ENCODE results near the gene ASB2.

Gene ASB2

DNA sequence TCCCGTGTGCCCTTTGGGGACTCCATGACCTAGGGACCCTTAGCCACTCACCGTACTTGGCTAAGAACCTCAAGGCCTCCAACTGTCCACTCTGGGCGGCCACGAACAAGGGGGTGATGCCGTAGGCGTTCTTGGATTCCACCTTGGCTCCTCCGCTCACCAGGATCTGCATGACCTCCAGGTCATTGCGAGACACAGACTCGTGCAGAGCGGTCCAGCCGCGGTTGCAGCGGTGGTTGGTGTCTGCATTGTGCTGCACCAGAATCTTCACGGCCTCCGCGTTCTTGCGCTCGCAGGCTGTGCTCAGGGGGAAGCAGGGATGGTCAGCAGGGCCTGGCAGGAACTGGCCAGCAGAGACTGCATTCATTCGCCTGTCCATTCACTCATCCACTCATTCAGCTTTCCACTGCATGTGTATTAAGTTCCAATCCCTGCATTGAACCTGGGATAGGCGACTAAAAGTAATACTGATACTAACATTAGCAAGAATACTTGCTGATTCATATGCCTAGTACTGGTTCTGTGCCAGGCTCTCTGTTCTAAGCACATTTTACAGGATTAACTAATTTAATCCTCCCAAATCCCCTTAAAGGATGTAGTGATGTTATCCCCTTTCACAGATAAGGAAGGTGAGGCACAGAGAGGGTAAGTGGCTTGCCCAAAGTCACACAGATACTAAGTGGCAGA is 25.3 kb downstream of the ASB2 start:
- no peak for DNase-seq (ENCODE audit: low spot score)

DNA sequence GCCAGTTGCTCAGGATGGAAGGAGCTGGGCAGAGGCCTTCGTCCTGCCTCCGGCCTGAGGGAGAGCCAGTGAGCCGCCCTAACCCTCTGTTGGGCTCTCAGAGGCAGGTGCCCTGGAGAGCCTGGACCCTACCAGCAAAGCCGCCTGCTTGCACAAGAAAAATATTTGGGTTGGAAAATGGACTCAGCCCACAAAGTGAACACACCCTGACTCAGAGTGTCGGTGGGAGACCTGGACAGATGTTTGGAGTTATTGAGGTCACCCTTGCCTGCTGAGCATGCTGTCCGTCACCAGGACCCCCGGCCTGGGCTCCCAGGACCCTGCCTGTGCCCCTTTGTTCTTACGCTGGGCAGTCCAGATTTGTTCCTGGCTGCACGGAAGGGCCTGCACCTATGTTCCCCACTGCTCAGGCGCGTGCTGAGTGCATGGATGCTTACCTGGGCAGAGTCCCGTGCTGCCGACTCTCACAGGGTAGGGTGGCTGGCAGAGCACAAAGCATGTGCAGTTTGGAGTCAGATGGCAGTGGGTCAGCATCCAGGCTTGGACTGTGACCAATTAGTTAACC is 26.8 kb downstream of the ASB2 start:
- DNase-seq (ENCODE audit: low spot score): no peak

DNA sequence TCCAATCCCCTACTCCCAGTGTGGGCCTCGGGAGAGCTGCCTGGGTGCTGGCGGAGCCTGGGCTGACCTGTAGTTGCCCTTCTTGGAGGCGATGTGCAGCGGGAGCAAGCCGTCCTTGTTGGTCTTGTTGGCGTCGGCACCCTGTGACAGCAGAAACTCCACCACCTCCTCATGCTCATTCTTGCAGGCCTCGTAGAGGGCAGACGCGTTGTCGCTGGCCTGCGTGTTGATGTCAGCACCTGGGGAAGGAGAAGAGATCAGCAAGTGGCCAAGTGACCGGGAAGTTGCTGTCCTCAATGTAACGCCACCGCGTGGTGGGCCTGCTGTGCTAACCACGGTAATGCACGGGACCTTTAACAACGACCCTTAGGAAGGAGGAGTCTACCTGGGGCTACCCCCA is 29.1 kb downstream of the ASB2 start:
- DNase-seq (ENCODE audit: low spot score): no peak

DNA sequence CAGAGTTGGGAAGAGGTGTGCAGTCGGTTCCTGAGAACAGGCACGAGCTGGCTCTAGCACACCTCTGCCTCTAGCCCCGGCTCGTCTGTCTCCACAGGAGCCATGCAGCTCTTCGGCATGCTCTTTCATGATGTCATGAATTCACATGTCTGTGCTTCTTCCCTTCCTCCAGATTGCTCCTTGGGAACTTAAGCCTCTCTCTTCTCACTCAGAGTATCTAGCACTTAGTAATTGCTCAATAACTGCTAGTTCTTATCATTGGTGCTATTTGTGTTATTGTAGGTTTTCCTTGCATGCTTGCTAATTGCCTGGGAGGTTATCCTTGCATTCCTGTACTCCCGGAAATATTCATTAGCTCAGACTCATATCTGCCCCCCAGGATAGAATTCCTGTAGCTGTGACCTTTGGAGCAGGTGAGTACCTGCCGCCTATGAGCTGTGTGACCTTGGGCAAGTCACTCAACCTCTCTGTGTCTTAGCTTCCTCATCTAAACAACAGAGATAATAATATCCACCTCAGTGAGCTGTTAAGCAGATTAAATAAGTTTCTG is 29.8 kb downstream of the ASB2 start:
- no peak for DNase-seq (ENCODE audit: low spot score)

DNA sequence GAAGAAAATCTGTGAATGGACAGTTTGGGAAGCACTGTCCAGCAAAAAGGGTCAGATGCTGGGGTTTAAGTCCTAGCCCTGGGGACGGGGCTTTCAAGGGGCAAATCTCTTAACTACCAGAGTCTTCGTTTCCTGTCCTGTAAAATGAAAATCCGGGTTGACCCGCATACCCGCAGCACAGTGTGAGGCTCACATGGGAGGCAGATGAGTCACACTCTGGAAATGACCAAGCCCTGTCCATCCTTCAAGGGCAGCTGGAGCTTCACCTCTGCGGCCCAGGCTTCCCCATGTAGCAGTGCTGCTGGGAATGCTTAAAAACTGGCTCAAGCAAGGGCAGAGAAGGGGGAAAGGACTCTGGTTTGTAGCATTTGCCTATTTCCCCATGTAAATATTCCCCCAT is 30.3 kb downstream of the ASB2 start:
- DNase-seq (ENCODE audit: low spot score): no peak

- no peak for DNase-seq (ENCODE audit: low spot score)
Observed at GRCh38 chr14:93945070-93945399, 31.3 kb downstream of the ASB2 start.

- no peak for DNase-seq (ENCODE audit: low spot score)
Observed at GRCh38 chr14:93944348-93945069, 31.9 kb downstream of the ASB2 start.

GRCh38 chr14:93943930-93944329 is 32.4 kb downstream of the ASB2 start:
- no peak for DNase-seq (ENCODE audit: low spot score)

GRCh38 chr14:93943052-93943451 is 33.3 kb downstream of the ASB2 start:
- DNase-seq (ENCODE audit: low spot score): no peak

- no peak for DNase-seq (ENCODE audit: low spot score)
Observed at GRCh38 chr14:93941293-93941910, 35.0 kb downstream of the ASB2 start.

DNA sequence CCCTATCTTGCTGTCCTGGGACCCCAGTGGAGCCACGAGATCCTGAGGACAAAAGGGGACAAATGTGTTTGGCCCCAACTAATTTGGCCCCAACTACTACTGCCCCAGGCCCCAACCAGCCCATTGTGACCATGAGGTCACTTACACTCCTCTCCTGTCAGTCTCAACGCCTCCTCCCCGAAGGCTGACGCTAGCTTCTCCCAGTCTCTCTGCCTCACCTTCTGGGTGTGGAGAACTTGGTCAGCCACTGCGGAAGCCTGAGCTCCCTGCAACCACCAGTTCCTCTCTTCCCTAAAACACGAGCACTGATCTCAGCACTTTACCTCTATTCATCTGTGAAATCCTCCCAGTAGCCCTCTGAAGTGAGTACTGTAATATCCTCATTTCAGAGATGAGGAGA is 35.9 kb downstream of the ASB2 start:
- no peak for DNase-seq (ENCODE audit: low spot score)

DNA sequence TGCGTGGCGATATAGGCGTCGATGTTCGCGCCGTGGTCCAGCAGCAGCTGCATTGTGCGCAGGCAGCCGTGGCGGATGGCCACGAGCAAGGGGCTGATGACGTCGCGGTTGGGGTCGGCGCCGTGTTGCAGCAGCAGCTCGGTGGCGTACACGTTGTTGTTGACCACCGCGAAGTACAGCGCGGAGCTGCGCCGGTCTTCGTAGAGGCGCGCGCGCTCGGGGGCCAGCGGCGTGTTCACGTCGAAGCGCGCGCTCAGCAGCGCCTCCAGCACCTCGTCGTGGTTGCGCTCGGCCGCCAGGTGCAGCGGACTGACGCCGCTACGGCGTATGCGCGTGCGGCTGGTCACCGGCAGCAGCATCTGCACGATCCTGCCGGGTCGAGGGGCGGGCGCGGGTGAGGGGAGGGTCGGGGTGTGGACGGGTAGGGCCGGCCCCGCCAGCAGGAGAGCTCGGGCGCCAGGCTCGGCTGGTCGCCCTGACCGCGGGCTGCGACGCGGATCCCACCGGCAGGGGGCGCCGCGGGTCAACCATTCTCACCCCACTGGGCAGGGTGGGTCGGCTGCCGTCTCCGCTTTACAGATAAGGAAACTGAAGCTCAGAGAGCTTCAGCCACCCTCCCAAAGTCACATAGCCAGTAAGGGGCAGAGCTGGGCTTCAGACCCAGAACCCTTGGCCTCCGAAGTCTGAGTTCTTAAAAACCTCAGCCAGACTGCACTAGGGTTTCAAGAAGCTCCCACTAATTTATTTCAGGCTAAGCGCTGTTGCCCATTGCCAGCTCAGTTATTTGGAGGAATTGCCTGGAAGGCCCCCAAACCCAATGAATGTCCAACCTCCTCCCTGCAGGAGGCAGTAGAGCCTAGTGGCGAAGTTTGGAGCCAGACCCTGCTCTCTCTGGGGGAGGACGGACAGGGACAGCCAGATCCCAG is 36.8 kb downstream of the ASB2 start:
- DNase-seq (ENCODE audit: low spot score): peak; percentile 91

GRCh38 chr14:93938751-93939303 is 37.5 kb downstream of the ASB2 start:
- DNase-seq (ENCODE audit: low spot score): no peak

- DNase-seq (ENCODE audit: low spot score): no peak
Observed at GRCh38 chr14:93937519-93937918, 38.9 kb downstream of the ASB2 start.

DNA sequence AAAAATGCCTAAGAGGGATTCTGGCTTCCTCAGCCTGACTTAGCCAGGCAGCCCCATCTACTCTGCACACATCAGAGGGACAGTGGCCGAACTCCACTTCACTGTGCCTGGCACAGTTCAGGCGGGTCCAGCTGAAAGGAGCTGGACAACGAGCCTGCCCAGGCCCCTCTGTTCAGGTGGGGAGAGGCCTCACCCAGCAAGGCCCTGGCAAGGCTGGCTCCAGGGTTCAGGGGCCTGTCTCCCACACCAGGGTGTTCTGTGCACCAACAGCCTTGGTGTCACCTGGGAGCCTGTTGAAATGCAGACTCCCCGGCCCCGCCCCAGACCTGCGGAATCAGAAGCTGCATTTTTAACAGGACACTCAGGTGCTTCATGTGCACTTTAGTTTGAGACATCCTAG is 39.4 kb downstream of the ASB2 start:
- no peak for DNase-seq (ENCODE audit: low spot score)

- DNase-seq (ENCODE audit: low spot score): no peak
Observed at GRCh38 chr14:93936245-93936644, 40.1 kb downstream of the ASB2 start.

GRCh38 chr14:93935213-93935612 is 41.2 kb downstream of the ASB2 start:
- no peak for DNase-seq (ENCODE audit: low spot score)

- DNase-seq (ENCODE audit: low spot score): no peak
Observed at GRCh38 chr14:93932642-93933041, 43.7 kb downstream of the ASB2 start.

GRCh38 chr14:93930989-93931307 is 45.4 kb downstream of the ASB2 start:
- DNase-seq (ENCODE audit: low spot score): no peak

DNA sequence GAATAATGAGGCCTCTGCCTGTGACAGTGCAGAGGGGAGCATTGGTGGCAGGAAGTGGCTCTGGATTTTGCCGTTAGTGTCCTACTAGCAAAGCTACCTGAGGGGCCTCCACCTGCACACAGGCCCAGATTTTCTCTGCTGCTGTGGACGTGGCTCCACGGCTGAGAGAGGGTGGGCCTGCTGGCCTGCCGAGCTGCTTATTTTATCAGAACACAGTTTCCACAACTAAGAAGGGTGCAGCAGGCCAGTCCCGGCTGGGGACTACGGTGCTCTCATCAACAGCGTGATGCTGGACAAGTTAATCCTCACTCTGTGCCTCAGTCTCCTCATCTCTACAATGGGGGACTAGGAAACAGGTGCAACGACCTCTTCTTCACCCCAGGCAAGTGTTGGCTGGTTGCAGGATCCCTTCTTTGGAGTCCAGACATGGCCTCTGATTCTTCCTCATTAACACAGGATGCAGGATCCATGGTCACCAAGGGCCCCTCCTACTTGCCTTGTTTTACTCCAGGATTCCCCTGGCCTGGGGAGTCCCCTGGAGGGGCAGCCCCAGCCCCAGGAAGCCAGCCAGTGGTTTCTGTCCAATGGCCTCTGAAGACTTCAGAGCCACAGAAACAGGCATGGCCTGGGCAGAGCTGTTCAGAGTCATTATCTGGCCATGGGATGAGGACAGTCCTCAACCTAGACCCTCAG is 45.9 kb downstream of the ASB2 start:
- no peak for DNase-seq (ENCODE audit: low spot score)

- no peak for DNase-seq (ENCODE audit: low spot score)
Observed at GRCh38 chr14:93929657-93930056, 46.7 kb downstream of the ASB2 start.
